Kidney capillary endothelial cell (primary cell): ENCODE measurements around the gene LCAT.
"Not testable (repeated sequence)": the region's sequence is repeated elsewhere in the genome, so short reads cannot be mapped to it uniquely, and the experiment has no call there.

ENCODE experiments used
- DNase-seq: peaks from one replicate; pipeline ENCODE4 v3.0.0-alpha.2; 2018; ENCODE audit warnings: low spot score

LCAT gene

DNA sequence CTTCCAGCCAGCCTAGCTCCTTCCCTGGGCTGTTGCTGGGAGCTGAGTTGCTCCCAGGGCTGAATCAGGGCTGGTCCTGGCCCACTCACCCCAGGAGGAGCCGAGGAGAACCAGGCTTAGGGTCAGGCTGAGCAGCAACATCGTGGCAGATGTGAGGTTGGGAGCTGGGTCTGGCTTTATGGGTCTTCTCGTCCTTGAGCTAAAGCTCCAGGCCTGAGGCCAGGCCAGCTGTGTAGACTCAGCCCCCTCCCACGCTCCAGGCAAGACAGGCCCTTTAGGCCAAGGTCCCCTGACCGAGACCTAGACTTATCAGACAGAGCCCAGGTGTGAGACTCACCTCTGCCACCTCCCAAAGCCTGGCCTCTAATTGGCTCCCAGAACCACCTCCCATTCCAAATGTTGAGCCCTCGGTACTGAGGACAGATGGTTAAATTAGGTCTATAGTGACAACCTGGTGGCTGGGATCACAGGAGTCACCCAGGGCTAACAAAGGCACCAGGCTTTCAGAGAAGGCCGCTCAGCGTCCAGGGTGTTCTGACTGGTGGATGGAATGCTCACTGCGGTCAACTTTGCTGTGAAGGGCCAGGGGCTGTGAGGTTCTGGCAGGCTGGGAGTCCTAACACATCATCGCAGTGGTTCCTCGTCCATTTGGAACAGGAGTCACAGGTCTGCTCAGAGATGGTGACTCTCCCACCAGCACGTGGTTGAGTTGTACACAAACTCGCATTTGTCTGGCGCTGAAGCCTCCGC is 12.0 kb downstream of the LCAT start, which contains the start of gene CTRL:
Gene CTRL, minus strand, starts transcription at position 151 of the 750 bp plus-strand sequence. Its CDS starts 10 bp downstream, at position 141.
- DNase-seq: no peak

DNA sequence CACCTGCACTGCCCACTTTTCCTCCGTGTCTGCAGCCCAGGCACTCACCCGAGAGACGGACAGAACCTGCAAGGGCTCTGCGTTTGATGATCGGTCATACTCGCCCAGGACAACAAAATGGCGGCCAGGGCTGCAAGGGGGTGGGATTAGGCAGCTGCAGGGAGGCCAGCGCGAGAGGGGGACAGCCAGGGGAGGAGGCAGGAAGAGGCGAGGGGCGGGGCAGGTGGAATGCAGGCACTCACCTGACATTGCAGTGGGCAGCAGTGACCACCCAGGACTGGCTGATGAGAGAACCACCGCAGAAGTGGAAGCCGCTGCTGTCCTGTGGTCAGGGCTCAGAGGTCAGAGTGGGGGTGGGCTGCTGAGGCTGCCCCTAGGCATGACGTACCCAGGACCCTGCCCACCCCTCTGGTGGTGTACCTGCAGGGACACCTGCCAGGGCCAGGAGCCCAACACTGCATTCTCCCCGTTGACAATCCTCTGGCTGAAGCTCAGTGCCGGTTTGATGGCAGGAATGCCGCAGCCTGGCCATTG is 13.2 kb downstream of the LCAT start:
- DNase-seq: no peak

DNA sequence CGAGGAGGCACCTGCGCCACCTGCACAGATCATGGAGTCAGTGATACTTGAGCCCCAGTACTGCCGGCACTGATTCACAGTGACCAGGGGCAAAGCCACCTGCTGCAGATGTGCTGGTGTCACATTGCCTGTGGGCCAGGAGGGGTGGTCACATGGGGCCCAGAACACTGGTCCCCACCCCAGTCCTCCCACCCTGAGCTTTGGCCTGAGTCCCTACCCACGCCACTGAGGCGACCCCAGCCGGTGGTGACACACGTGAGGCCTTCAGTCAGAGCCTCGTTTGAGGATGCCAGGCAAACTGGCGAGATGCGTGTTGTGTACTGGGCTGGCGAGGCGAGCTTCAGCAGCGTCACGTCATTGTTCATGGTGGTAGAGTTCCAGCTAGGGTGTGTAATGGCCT is 13.7 kb downstream of the LCAT start:
- DNase-seq: no peak

DNA sequence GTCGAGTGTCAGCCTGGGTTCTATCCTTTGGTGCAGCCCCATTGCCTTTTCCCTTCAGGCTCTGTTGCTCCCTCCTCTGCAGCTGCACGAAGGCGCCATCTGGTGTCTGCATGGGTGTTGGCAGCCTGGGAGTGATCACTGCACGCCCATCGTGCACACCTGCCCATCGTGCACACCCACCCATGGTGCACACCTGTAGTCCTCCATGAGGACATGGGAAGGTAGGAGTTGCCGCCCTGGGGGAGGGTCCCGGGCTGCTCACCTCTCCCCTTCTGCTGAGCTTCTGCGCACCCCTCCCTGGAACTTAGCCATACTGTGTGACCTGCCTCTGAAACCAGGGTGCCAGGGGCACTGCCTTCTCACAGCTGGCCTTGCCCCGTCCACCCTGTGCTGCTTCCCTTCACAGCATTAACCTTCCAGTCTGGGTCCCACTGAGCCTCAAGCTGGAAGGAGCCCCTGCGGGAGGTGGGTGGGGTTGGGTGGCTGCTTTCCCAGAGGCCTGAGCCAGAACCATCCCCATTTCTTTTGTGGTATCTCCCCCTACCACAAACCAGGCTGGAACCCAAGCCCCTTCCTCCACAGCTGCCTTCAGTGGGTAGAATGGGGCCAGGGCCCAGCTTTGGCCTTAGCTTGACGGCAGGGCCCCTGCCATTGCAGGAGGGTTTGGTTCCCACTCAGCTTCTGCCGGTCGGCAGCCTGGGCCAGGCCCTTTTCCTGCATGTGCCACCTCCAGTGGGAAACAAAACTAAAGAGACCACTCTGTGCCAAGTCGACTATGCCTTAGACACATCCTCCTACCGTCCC is 15.2 kb downstream of the LCAT start:
- peak; percentile 50 for DNase-seq

DNA sequence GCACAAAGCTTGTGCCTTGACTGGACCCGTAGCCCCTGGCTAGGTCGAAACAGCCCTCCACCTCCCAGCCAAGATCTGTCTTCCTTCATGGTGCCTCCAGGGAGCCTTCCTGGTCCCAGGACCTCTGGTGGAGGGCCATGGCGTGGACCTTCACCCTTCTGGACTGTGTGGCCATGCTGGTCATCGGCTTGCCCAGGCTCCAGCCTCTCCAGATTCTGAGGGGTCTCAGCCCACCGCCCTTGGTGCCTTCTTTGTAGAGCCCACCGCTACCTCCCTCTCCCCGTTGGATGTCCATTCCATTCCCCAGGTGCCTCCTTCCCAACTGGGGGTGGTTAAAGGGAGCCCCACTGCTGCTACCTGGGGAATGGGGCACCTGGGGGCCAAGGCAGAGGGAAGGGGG is 15.8 kb downstream of the LCAT start:
- DNase-seq: no peak

DNA sequence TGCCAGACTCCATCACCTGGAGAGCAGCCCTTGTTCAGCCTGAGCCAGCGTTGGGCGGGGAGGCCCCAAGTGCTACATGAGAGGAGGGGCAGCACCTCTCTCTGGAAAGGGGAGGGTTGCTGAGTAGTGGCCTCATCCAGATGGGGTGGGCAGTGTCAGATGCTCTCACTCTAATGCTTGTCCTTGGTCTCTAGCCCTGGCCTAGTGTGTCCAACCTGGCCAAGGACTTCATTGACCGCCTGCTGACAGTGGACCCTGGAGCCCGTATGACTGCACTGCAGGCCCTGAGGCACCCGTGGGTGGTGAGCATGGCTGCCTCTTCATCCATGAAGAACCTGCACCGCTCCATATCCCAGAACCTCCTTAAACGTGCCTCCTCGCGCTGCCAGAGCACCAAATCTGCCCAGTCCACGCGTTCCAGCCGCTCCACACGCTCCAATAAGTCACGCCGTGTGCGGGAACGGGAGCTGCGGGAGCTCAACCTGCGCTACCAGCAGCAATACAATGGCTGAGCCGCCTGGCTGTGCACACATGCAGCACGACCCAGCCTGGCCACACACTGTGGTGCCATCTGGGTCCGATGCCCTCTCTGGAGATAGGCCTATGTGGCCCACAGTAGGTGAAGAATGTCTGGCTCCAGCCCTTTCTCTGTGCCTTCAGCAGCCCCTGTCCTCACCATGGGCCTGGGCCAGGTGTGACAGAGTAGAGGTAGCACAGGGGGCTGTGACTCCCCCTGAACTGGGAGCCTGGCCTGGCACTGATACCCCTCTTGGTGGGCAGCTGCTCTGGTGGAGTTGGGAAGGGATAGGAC is 16.6 kb downstream of the LCAT start:
- no peak for DNase-seq

DNA sequence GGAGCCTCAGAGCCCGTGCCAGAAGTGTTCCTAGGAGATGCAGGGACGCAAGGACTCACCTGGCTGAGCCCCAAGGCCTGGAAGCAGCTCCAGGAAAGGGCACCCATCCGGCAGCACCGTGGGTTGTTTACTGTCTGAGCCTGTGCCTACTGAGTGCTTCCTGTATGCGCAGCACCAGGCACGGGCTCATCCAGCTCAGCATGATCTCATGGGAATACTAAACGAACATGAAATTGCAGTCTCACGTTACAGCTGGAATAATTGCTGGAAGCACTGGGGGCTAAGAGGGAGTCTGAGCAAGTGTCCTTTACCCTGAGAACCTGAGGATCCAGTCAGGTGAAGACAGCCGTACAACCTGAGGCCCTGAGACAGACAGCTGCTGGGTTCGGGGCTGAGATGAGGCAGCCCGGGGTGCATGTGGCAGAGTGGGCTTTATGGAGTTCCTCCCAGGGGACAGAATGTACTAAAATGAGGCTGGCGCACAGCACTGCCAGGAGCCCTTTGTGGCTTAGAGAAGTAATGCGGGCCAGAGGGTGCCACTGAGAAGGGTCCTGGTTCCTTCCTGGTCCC is 17.7 kb downstream of the LCAT start:
- peak; percentile 38 for DNase-seq

DNA sequence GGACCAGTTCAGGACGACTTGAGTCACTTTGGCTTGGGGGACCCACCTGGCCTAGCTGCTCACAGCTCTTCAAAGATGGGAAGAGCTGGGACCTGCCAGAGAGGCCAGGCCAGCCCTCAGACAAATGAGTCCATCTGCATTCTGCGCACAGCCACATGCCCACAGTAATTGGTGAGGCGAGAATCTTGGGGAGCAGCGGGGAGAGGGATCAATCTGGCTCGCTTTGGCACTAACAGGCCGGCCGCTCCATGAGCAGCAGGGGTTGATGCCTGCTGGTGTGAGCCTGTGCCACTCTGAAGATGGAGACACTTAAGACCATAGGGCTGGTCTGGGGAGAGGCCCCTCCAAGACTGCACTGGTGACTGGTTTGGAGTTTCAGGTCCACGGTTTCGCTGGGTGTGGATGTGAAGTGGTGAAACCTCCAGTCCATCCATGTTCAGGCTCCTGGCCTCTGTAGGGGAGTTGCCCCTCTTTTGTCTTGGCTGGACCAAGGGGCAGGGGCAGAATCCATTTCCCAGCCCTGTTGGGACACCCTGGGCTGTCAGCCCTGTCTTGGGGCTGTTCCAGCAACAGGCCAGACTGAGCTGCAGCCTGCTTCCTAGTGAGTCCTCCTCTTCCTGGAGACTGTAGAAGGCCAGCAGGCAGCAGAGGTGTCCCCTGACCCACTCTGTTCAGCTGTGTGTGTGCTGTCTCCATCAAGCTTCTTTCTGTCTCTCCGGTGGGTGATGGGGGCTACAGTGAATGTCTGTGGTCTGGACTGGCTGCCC is 19.6 kb downstream of the LCAT start:
- DNase-seq: no peak

DNA sequence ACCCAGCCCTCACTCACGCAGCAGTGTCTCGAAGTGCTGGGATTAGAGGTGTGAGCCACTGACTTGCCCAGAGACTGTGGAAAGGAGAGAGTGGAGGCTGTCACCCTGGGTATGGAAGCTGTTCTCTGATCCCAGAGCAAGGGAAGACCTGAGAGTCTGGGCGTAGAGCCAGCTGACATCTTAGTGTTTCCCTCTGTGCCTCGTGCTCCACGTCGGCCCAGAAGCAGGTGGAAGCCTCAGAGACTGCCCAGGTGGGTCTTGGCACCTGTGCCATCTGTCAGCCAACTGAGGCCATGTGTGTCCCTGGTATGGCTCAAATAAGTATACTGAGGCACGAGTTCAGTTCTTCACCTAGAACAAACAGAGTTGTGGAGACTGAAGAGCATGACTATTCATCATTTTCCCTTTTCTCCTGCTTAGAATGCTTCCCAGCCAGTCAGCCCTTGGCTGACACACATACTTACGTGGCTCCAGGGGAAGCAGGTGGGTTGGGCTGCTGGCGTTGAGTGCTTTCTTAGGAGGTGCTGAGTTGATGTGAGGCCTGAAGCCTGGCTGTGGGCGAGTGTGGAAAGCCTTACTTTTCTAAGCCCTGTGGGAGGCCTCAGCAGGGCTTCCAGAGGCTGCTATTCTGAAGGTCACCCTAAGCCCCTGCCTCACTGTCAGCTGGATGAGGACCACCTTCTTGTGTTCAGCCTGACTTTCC is 20.4 kb downstream of the LCAT start:
- DNase-seq: no peak

DNA sequence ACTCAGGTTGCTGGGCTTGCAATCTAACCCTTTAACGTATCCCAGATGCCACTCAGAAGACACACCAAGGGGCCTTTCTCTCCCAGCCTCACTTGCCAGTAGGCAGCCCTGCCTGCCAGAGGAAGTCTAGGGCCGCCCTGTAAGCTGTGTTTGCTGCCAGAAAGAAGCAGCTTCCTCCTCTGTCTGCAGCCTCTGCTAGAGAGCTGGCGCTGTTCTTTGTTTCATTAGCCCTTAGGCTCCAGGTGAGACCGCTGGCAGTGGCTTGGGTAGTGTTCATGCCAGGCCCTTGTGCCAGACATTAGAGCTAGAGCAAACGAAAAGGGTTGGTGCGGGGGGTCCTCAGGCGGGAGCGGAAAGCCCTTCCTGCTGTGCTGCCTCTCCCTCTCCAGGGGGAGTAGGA is 21.2 kb downstream of the LCAT start:
- DNase-seq: no peak

DNA sequence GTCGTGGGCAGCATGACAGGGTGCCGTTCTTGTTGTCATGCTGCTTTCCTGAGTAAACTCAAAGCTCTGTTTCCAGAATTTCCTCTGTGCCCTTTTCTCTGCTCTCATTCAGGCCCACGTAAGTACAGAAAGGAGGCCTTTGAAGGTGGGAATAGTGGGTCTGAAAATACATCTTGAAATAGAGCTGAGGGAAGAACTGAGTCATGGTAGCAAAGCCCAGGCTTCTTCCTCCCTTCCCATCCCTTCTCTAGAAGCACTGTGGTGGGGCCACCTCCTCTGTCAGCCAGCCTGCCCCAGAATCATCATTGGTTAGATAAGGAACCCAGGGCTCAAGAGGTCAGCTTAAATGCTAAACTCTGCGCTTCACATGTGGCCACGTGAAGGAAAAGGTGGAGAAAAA is 21.7 kb downstream of the LCAT start:
- DNase-seq: no peak

DNA sequence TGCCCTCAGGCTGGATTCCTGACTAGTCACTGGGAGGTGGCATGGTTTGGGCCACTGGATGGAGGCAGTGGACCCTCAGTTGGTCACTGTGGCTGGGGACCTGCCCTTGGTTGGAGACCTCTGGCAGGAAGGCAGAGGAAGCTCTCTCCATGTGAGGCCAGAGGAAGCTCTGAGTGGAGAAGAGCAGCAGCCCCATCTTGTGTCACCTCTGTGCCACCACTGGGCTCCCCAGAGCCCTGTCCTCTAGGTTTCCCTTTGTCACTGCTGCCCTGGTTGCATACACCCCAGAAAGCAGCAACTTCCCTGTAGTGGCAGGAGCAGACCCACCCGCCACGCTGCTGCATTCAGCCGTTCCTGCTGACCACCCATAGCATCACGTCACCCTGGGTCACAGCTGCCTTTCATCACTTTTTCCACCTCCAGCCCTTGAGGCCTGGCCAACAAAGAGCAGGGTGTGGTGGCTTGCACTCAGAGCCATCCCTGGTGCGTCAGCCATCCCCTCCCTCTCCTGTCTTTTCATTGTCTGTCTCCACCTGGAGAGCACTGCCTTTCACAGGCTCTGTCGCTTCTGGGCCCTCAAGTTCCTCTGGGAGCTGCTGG is 24.2 kb downstream of the LCAT start:
- DNase-seq: no peak

DNA sequence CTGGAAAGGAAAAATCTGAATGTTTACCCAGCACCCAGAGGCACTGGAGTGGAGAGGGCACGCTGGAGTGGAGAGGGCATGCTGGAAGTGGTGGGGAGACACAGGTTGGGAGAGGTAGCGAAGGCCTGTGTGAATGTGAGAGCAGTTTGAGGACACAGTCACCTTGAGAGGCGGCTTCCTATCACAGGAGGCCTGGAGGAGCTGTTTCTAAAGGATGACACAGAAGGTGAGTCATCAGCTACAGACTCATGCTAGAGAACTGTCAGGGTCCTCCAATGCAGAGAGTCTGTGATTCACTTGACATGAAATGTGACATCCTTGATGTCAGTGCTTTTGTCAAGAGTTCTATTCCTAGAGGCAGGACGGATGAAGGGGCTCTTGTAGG is 26.1 kb downstream of the LCAT start:
- DNase-seq: peak; percentile 63

DNA sequence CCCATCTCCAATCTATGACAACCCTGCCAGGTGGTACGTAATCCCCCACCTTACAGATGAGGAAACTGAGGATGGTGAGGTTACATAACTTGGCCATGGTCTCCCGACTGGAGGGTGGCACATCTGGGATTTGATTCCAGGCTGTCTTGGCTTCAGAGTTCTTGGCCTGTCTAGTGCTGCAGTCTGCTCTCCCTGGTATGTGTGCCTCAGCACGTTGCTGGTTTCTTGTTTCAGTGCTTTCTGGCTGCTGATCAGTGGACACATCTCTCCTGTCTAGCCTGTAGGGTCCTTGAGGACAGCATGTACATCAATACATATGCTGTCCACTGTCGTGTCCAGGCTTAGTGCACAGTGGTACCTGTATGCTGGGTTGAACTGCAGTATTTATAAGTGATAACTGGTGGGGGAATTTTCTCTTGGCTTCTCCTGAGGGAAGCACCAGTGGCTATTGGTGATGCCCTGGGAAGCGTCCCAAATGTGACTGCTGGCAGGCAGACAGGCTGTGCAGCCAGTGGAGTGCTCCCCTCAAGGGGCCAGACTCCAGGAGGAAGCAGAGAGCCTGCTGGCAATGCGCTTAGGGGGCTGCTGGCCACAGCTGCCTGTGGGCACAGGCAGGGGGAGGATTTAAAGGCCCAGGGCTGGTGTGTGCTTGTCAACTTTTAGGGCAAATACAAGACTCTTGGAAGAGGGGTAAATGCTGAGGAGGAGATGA is 26.6 kb downstream of the LCAT start:
- no peak for DNase-seq

DNA sequence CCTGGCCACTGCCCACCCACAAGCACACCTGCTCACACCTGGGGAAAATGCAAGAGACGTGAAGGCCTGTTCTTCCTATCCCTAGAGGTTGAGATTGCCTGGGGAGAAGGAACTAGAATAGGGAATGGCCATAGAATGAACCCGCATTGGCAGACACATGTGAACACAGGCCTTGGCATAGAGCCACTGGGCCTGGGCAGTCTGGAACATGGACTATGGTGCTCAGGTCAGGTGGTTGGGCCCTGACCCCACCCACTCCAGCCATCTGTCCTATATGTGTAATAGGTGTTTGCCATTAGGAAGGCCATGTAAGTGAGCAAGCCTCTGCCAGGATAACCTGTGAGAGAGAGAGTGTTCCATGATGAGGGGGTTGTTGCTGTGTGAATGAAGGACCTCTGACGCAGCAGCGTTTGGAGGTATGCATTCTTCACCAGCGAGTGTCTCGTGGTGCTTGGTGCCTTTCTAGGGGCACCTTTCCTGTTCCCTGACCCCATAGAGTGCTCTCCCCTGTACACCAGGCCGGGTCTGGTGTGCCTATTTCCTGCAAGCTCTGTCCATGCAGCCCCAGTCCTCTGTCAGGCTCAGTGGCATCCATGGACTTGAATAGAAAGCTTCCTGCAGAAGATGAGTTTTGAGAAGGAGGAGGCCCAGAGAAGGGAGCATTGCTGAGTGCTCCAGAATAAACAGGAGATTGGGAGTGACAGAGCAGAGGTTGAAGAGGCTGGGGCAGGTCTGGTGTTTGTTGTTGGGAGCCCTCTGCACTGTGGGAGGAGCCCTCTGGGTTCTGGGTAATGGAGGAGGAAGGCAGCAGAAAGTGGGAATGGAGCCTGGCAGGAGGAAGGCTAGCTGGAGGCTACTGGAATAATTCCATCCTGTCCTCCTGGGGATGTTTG is 27.8 kb downstream of the LCAT start:
- DNase-seq: no peak

DNA sequence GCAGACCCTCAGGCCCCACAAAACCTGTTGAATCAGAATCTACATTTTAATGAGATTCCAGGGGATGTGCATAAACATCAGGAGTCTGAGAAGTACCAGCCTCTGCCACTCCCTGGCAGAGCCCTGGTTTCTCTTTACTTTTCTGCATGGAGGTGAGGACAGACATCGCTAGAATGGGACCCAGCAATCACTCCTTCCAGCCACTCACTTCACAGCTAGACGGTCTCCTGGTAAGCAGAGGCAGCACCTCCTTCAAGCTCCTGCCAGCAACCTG is 28.5 kb downstream of the LCAT start:
- DNase-seq: not testable (repeated sequence)

DNA sequence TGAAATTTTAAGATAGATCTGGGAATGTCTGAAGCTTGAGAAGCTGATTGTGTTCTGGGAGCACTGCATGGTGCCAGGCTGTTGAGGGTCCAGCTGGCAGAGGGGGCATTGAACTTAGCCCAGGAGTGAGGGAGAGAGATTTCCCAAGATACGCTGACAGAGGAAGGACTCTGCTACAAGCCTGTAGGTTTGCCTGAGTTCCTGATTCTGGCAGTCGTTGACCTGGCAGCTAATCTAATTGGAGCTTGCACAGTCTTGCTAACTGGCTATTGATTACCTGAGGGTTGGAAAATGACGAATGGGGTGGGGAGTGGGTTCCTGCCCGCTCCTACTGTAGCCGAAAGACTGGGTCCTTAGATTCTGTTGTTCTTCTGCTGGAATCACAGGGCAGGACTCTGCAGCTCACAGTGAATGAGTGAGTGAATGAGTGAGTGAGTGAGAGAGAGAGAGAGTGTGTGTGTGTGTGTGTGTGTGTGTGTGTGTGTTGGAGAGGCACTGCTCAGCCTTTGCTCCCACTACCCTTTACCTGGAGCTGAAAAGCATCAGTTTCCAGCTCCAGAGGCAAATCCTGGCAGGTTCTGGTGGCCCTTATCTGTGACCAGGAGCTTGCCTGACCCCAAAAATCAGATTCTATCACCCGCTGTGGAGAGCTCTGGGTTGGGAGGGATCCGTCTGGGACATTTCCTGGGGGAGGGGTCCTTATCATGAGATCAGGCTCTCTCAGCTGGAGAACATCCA is 29.0 kb downstream of the LCAT start:
- DNase-seq: no peak

DNA sequence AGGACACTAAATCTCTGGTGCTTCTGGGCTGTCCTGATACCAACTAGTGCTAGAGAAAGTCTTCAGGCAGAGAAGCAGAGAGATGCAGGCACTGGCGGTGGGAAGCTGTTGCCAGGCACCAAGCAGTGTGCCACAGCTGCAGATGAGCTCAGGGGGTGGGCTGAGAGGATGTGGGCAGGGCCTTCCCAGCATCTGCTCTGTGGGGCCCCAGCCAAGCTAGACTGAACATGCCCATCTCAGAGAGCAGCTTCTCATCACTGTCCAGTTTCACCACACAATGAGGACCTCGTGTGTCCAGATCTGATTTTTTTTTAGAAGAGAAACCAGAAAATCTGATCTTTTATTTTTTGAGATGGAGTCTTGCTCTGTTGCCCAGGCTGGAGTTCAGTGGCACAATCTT is 33.8 kb downstream of the LCAT start:
- DNase-seq: no peak
